A549 treated with Mapracorat at 1 μM for 4 hours (cell line): ENCODE results near the gene SLC35D1. TPM values are rescaled to one million over a fixed set of nuclear protein-coding genes. Genes with fewer than 3 reads are reported as not detected.

ENCODE experiments used
- total RNA-seq: library from RNA; stranded (reverse); fragments of 200-300 nt; extraction: Qiagen RNA extraction; gene quantifications from 5 replicates; pipeline ENCODE4 v1.2.3, GENCODE V29; 2022

Gene SLC35D1
- 6.6 to 7.9 TPM (median 7.6 TPM) in 5 replicates for total RNA-seq

GRCh38 chr1:67053785-67054772 is at the start of gene SLC35D1:
Gene SLC35D1 (minus strand): TSS chr1:67054148. CDS start chr1:67054013, 135 bp downstream.

Other genes with a start within 250 kb of the SLC35D1 start
- gene DNAI4, start 129.3 kb downstream of the SLC35D1 start, total RNA-seq = 0.51 to 2.7 TPM (median 0.70 TPM) in 5 replicates
- gene MIER1, start 129.2 kb downstream of the SLC35D1 start, total RNA-seq = 8.4 to 11.9 TPM (median 10.1 TPM) in 5 replicates
- gene C1orf141, start 80.8 kb upstream of the SLC35D1 start, total RNA-seq = not detected in 5 replicates
- gene IL23R, start 112.3 kb upstream of the SLC35D1 start, total RNA-seq = not detected in 5 replicates